ENCODE results near the gene SLC2A13.
"Not testable (repeated sequence)": the region's sequence is repeated elsewhere in the genome, so short reads cannot be mapped to it uniquely, and the experiment has no call there.

The SLC2A13 gene

DNA sequence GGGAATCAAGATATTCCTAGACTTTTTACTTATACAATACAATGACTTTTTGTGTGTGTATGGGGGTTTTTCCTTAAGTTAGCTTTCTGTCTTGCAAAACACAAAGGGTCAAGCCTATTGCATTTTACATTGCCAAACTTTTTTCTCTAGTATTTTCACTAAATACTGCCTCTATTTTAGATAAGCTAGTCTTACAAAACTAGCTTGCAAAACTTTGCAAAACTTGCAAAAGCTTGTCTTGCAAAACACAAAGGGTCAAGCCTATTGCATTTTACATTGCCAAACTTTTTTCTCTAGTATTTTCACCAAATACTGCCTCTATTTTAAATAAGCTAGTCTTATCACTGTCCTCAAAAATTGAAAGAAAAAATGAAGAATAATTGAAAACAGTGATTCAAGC lies 183.3 kb downstream of the SLC2A13 start:
- not testable (repeated sequence) for DNase-seq

GRCh38 chr12:39920647-39921046 lies 185.2 kb downstream of the SLC2A13 start:
- DNase-seq = no peak

GRCh38 chr12:39920222-39920621 lies 185.7 kb downstream of the SLC2A13 start:
- no peak for DNase-seq

GRCh38 chr12:39919790-39920189 lies 186.1 kb downstream of the SLC2A13 start:
- DNase-seq = no peak

DNA sequence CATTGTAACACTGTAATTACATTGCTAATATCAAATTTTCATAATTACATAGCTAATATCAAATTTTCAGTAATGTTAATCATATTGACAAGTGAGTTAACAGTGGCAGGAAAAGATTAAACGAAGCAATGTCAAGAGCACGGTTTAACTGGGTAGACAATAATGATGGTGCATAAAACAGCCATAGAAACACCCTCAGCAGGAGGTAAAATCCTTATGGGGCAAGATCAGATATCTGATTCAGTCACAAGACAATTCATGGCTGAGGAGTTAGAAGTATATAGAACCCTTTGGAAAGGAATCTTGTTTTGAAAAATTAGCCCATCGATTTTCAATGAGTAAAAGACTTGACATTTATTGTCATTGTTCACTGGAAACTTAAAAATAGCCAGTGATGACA lies 190.6 kb downstream of the SLC2A13 start:
- no peak for DNase-seq

DNA sequence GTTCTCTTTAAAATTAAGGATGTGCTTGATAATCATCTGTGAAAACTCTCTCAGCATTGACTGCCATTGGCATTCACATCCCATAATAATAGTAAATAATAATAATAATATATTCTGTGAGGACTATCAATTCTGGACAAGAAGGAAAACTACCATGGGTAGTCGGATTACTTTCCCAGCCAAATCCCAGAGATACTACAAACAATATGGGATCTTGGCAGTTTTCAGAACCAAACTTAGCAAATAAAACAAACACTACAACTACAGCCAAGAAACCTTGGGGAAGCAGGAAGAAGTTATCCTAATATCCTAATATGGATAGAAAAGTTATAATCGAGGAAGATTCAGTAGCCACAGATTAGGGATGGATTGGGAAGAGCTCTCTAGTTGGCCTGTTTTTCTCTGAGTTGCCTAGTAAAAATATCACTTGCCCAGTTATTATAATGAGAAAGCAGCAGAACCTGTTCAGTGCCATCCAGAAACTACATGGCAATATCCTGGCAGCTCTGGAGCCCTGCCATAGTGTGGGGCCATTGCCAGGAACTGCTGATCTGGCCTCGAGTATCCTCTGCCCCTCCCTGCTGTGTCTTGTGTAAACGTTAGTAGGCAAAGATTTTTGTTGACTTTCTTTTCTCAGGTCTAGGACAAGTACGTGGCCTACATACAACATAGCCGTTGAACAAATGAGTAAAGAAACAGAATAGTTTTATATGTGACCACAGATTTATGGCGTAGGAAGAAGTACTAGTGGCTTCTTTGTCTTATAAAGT lies 193.5 kb downstream of the SLC2A13 start:
- no peak for DNase-seq

DNA sequence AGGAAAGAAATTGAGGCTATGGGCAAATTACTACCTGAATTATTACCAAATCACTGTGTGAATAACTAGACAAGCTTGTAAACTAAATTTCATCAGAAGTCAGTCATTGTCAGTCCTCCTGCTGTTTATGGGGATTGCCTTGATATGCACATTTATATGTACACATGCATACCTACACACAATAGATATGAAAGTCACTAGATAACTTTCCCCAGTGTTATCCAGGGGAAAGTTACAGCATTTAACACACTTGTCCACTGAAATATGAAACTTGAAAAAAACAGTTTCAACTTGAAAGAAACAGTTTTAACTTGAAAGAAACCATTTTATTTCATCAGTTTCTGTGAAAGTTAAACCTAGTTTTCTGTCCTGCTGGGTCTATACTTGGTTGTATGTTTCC lies 199.6 kb downstream of the SLC2A13 start:
- DNase-seq = no peak

DNA sequence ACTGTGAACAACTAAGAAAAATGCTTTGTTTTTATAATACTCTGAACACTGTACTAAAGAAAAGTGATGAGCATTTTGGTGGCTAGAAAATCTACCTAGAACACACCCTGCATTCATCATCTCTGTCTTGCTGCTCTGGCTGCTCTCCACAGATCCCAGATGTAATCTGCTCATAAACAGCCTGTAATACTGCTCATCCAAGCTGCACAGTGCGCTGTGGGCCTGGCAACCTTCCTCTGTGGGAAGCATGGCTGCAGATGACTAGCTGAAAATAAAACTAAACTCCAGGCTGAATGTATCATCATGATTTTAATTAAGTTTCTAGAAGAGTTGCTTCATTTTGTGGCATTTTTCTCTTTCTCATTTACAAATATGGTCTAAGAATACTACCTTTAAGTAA lies 200.7 kb downstream of the SLC2A13 start:
- no peak for DNase-seq

DNA sequence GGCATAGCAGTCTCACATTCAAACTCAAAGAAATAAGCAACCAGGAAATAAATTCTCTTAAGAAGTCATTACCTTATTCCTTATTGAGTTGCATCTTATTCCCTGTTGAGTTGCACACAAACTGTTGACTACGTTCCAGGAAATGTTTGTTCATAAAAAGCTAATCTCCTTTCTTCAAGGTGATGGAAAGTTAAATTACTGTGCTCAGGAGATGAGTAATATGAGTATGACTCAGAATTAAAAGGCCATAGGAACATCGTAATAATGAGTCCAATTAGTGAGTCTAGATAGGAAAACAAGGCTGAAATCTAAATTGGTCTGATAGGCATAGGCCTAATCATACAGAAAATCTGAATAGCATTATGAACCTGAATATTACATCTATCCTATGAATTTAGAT lies 203.1 kb downstream of the SLC2A13 start:
- no peak for DNase-seq

- DNase-seq = no peak
These were observed 208.6 kb downstream of the SLC2A13 start for GRCh38 chr12:39897315-39897714.

DNA sequence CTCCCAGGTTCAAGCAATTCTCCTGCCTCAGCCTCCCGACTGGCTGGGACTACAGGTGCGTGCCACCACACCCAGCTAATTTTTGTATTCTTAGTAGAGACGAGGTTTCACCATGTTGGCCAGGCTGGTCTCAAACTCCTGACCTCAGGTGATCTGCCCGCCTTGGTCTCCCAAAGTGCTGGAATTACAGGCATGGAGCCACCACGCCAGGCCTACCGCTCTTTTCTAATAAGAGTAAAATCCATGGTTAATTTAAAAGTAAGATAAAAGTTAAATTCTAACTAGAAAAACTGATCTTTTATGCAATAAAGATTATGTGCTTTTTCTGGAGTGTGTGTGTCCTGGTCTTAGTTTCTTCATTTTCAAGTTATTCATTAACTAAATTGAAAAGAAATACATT lies 212.5 kb downstream of the SLC2A13 start:
- not testable (repeated sequence) for DNase-seq

- DNase-seq = no peak
These were observed 213.7 kb downstream of the SLC2A13 start for GRCh38 chr12:39892146-39892545.

DNA sequence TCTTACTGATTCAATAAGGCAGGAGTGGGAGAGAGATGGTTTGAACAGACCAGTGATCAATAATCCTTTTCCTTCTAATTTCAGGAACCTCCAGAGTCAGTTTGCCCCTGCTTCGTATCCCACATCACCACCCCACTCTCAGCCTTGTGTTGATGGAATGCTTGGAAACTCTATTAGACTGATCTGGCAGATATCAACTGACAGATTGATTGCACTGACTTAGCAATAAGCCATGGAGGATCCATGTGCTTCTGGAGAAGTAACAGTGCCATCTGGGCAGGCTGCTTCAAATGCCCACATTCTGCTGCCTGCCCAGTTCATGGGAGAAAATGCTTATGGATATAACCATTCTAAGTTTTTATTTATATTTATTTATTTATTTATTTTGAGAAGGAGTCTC lies 218.0 kb downstream of the SLC2A13 start:
- no peak for DNase-seq

DNA sequence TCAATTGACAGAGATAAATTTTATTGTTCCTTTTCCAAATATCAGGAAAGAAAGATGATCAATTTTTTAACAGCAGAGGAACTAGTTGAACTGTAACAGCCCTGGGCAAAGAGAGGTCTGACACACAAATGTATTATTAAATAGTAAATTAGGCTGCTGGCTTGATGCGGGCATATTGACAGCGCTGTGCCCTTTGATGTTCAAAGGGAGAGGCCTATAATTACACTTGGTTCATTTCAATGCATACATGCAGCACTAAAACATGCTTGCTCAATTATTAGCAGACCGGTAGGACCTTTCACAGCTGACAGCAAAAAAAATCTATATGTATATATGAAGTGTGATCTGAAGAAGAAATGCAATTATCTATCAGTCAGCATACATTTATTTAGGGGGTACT lies 219.8 kb downstream of the SLC2A13 start:
- no peak for DNase-seq

GRCh38 chr12:39884616-39885125 lies 221.2 kb downstream of the SLC2A13 start:
- no peak for DNase-seq

DNA sequence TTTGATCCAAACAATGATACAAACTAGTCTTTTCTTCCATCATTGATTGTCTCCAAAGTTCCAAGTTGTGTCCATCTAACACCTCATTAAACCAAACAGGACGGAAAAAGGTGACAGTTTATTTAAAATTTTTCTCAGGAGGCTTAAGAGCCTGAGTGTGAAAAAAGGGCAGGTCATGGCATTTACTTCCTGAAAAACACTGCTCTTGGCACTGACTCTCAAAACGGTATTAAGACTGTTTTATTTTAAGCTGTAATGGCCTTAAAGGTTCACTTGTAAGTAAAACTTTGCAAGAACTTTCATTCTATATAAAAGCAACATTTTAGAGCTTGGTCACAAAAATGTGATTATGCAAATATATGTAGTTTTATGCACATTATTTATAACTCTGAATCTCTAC lies 222.5 kb downstream of the SLC2A13 start:
- DNase-seq = no peak

DNA sequence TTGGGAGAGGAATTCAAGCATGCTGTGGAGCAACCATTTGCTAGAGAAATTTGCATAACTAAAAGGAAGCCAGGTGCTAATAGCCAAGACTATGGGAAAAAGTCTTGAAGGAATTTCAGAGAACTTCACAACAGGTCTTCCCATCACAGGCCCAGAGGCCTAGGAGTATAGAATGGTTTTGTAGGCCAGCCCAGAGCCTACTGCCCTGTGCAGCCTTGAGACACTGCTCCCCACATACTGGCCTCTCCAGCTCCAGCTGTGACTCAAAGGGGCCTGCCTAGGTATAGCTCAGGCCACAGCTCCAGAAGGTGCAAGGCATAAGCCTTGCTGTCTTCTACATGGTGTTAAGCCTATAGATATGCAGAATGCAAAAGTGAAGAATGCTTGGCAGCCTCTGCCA lies 227.1 kb downstream of the SLC2A13 start:
- no peak for DNase-seq

DNA sequence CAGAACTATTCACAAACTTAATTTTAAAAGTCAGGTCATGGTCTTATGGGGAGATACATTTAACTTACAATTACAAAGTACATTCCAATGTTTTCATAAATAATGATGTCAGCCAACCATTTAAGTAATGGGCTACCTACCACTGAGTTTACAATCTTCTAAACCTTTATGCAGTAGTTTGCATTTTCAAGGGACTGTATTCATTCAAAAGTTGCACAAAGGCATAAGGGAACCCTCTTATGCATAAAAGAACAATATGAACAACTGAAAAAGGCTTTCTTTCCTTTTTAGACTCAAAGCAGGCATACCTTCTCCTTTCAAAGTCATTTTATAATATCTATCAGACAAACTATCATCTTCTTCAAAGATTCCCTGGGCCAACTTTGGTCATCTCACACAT lies 230.2 kb downstream of the SLC2A13 start:
- no peak for DNase-seq

- DNase-seq = no peak
These were observed 231.1 kb downstream of the SLC2A13 start for GRCh38 chr12:39874785-39875184.

DNA sequence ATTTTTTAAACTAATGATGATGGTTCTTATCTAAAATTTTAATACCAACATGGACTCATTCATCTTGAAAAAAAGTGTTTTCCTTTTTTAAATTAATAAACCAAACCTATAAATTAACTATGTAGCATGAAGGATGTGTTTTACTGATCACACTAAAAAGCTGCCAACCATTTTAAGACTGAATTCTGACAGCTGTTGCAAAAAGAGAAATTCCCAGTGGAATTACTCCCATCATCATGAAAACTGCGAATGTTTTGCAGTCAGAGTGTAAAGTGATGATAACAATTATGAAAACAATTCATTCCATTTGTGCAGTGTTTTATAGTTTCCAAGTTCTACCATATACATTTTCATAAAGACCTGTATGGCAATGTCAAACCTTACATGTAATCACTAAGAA lies 232.8 kb downstream of the SLC2A13 start:
- no peak for DNase-seq

DNA sequence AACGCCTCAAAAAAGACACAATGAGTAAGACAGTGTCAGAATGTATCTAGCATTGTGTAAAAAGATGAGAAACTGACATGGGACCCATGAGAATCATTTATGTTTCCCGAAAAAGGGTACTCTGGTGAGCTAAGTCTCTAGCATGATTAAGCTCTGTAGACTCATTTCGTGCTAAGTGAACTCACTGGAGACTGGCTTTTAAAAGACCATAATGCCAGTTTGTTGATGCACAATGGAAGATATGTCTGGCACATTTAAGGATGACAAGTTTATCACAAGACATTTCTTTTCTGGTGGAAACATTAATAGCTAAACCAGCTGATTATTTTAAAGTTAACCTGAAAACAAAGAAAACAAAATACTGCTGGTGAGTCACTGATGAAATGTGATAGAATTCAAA lies 233.5 kb downstream of the SLC2A13 start:
- no peak for DNase-seq

- DNase-seq = no peak
These were observed 237.6 kb downstream of the SLC2A13 start for GRCh38 chr12:39868328-39868725.

DNA sequence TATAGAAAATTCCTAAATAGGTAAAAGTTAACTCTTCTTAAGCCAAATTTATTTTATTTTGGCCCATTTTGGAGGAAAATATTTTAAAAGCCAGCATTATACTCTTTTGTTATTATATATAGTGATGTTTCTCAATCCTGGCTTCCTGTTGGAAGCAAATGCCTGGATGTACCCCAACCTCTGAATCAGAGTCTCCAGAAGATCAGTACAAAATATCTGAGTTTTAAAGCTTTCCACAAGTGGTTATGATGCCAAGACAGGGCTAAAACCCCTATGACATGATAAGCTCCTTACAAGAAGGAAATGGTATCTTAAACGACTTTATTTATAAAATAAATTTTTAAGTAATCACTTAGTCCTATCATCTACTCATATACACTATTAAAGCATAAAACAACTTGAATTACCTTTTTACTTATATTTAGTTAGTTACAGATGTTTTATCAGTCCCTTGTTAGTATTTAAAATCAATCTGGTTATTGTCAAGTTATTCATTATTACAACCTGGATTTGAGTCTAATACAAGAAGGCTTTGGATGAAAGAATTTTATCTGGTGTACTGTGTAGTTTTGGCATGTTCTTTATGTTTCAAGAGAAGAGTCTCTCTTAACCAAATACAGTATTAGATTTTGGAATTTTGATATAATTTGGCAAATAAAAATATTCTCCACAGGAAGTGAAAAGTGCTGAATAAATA lies 238.1 kb downstream of the SLC2A13 start:
- no peak for DNase-seq

DNA sequence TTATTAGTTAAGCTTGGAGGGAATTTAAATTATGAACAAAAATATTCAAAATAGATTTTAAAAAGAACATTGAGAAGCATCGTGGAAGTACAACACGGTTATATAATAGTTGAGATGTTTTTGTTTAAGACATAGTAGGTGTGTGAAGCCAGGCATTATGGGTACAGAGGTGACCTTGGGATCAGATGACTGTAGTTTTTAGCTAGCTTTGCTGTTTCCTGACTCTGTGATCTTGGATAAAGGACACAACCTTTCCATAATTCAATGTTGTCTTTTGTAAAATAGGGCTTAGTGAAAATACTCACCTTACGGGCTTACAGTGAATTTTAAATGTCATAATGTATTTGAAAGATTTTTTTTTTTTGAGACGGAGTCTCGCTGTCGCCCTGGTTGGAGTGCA lies 239.7 kb downstream of the SLC2A13 start:
- no peak for DNase-seq
